A673 (cell line): ENCODE data around the gene SPATA3. TPM values are rescaled to one million over a fixed set of nuclear protein-coding genes. Genes with fewer than 3 reads are reported as not detected.

Experiments used
- BruUV-seq: library from RNA; stranded (reverse); fragments of 400-500 nt; replicated peaks from 2 replicates; lab custom pipeline; 2021; lab: Mats Ljungman, UMichigan
- CTCF ChIA-PET: fragments of 300-600 bp; sonication (Branson Sonifier 250); formaldehyde crosslinking; loops from one replicate; lab custom pipeline; 2022; ENCODE audit warnings: antibody characterized with exemption; lab: Charles Lee
- POLR2A ChIA-PET: fragments of 300-600 bp; sonication (Branson Sonifier 250); formaldehyde crosslinking; loops from one replicate; lab custom pipeline; 2022; ENCODE audit warnings: antibody characterized with exemption; ENCODE audit not compliant: low non-redundant PET; lab: Charles Lee
- DNase-seq: peaks from one replicate; pipeline ENCODE4 v3.0.0-alpha.2; 2015; ENCODE audit warnings: low spot score
- H3K27ac ChIP-seq: fragments of 200-600 bp; sonication (generic); 2 replicates; pipeline ENCODE4 v1.5.1; 2016; ENCODE audit warnings: mixed run types, low read depth, mild to moderate bottlenecking, mixed read lengths, antibody characterized with exemption, low read length; ENCODE audit not compliant: poor library complexity, severe bottlenecking
- H3K27me3 ChIP-seq: fragments of 200-600 bp; sonication (generic); replicated peaks from 2 replicates; pipeline ENCODE4 v1.6.1; 2017; ENCODE audit warnings: mixed run types, low read depth, mild to moderate bottlenecking, mixed read lengths, antibody characterized with exemption, low read length; ENCODE audit not compliant: insufficient read depth, poor library complexity
- H3K36me3 ChIP-seq: fragments of 200-600 bp; sonication (generic); 2 replicates; pipeline ENCODE4 v1.6.1; 2016; ENCODE audit warnings: mixed run types, mild to moderate bottlenecking, mixed read lengths, antibody characterized with exemption, low read length; ENCODE audit not compliant: insufficient read depth, poor library complexity, severe bottlenecking
- H3K4me1 ChIP-seq: fragments of 200-600 bp; sonication (generic); 2 replicates; pipeline ENCODE4 v1.6.1; 2017; ENCODE audit warnings: mixed run types, mild to moderate bottlenecking, mixed read lengths, antibody characterized with exemption, low read length; ENCODE audit not compliant: insufficient read depth, poor library complexity, severe bottlenecking
- H3K4me3 ChIP-seq: fragments of 200-600 bp; sonication (generic); 2 replicates; pipeline ENCODE4 v1.5.1; 2016; ENCODE audit warnings: low read depth, mixed run types, mild to moderate bottlenecking, mixed read lengths, low read length; ENCODE audit not compliant: poor library complexity, severe bottlenecking
- H3K9me3 ChIP-seq: fragments of 200-600 bp; sonication (generic); 2 replicates; pipeline ENCODE4 v1.6.1; 2016; ENCODE audit warnings: mixed run types, low read depth, mild to moderate bottlenecking, mixed read lengths, antibody characterized with exemption, low read length; ENCODE audit not compliant: poor library complexity, severe bottlenecking
- CTCF ChIP-seq: fragments of 300-800, 200-600 bp; sonication (generic); conservative IDR thresholded peaks from 2 replicates; pipeline ENCODE4 v1.5.1; 2017; ENCODE audit warnings: low read depth, mild to moderate bottlenecking, antibody characterized with exemption, low read length, moderate library complexity, mixed read lengths
- EZH2 ChIP-seq: fragments of 200-600 bp; sonication (generic); IDR thresholded peaks from 2 replicates; pipeline ENCODE4 v1.6.1; 2017; ENCODE audit warnings: borderline replicate concordance, low read depth, mild to moderate bottlenecking, mixed read lengths, antibody characterized with exemption, low read length; ENCODE audit not compliant: poor library complexity, severe bottlenecking
- intact Hi-C: fragments of 100-400 bp; cut with micrococcal nuclease; formaldehyde crosslinking; loops from one replicate; pipeline ENCODE4 v1.10.0; 2022; ENCODE audit not compliant: unreplicated experiment
- total RNA-seq: library from RNA; stranded (reverse); gene quantifications from 2 replicates; pipeline ENCODE4 v1.2.3, GENCODE V29; 2021

Gene SPATA3
- total RNA-seq, 1 experiment from 2014 or later: not detected

GRCh38 chr2:230989731-230990130, 6.2 kb upstream of the SPATA3 start:
- no peak for DNase-seq
- no peaks in the 10 kb centered on the region for H3K4me1 ChIP-seq
- H3K27ac ChIP-seq: no peak overlapping the region
- no peaks in the 10 kb centered on the region for H3K9me3 ChIP-seq
- H3K36me3 ChIP-seq: no peaks in the 10 kb centered on the region
- no TSS peak for BruUV-seq
- POLR2A ChIA-PET: no interaction called here
- no peaks in the 10 kb centered on the region for H3K27me3 ChIP-seq
- intact Hi-C loops: no loop called here
- no peak overlapping the region for H3K4me3 ChIP-seq
- CTCF ChIA-PET: interaction anchor here (1.2 kb wide), 1 partner anchor 165 kb away, joined by 3 read pairs; no protein-coding TSS in a partner anchor
- no peak for TF ChIP-seq EZH2
- no peak for TF ChIP-seq CTCF

GRCh38 chr2:230990131-230990898, 5.6 kb upstream of the SPATA3 start:
- Histone ChIP-seq H3K36me3 (no peaks in the 10 kb centered on the region), H3K27me3 (no peaks in the 10 kb centered on the region), H3K9me3 (no peaks in the 10 kb centered on the region), H3K27ac (no peak overlapping the region), H3K4me1 (no peaks in the 10 kb centered on the region), H3K4me3 (no peak overlapping the region)
- POLR2A ChIA-PET: no interaction called here
- CTCF ChIA-PET: interaction anchor here (1.2 kb wide), 1 partner anchor 166 kb away, joined by 3 read pairs; no protein-coding TSS in a partner anchor
- TF ChIP-seq EZH2 (no peak), CTCF (no peak)
- intact Hi-C loops: no loop called here
- BruUV-seq: no TSS peak
- no peak for DNase-seq

- ChIA-PET CTCF (interaction anchor here (1.2 kb wide), 1 partner anchor 166 kb away, joined by 3 read pairs; no protein-coding TSS in a partner anchor), POLR2A (no interaction called here)
- intact Hi-C loops: no loop called here
- no peak for DNase-seq
- Histone ChIP-seq H3K36me3 (no peaks in the 10 kb centered on the region), H3K9me3 (no peaks in the 10 kb centered on the region), H3K4me1 (no peaks in the 10 kb centered on the region), H3K27ac (no peak overlapping the region), H3K27me3 (no peaks in the 10 kb centered on the region), H3K4me3 (no peak overlapping the region)
- no TSS peak for BruUV-seq
- TF ChIP-seq EZH2 (no peak), CTCF (no peak)
Observed at GRCh38 chr2:230990899-230991150, 5.1 kb upstream of the SPATA3 start.
